K562 (cell line): Measurements from ENCODE around the gene DDAH2. TPM values are rescaled to one million over a fixed set of nuclear protein-coding genes. Genes with fewer than 3 reads are reported as not detected.

Experiments used
- CBX5 ChIP-seq: IDR thresholded peaks from 2 replicates; pipeline ENCODE4 v1.6.1; 2014; ENCODE audit warnings: low read depth, borderline replicate concordance
- DNMT1 ChIP-seq: fragments of 450-650 bp; IDR thresholded peaks from 2 replicates; pipeline ENCODE4 v1.6.1; 2016; ENCODE audit warnings: antibody characterized with exemption, mild to moderate bottlenecking
- ELF2 ChIP-seq: fragments of 250-450 bp; sonication (Bioruptor Pico); IDR thresholded peaks from 2 replicates; pipeline ENCODE4 v1.5.0; 2021; ENCODE audit warnings: mild to moderate bottlenecking
- ETV6 ChIP-seq, 3 experiments: fragments of 150-350 bp in 1 of 3; sonication (generic) in 1 of 3; formaldehyde crosslinking in 1 of 3; IDR thresholded peaks; 2 replicates each; pipeline versions ENCODE4 v1.6.1 to v1.8.0; 2014 to 2022; ENCODE audit warnings: borderline replicate concordance in 2 of 3, low read depth in 2 of 3, antibody characterized with exemption in 1 of 3, low read length in 1 of 3, mild to moderate bottlenecking in 1 of 3, missing genetic modification reagents in 1 of 3
- HMGN3 ChIP-seq: IDR thresholded peaks from 2 replicates; pipeline ENCODE4 v1.6.1; 2011; ENCODE audit warnings: borderline replicate concordance, low read depth, mild to moderate bottlenecking, mixed read lengths, low read length; ENCODE audit not compliant: insufficient read length; ENCODE audit errors: extremely low read depth
- HNRNPLL ChIP-seq: fragments of 200-400 bp; formaldehyde crosslinking; IDR thresholded peaks from 2 replicates; pipeline ENCODE4 v1.6.1; 2017; ENCODE audit warnings: low read length, low read depth, mild to moderate bottlenecking; ENCODE audit not compliant: poor library complexity, severe bottlenecking
- HSF4 ChIP-seq: fragments of 250-450 bp; sonication (Bioruptor Pico); IDR thresholded peaks from 2 replicates; pipeline ENCODE4 v2.1.2; 2022; ENCODE audit warnings: mild to moderate bottlenecking, moderate library complexity, borderline replicate concordance
- MIER1 ChIP-seq: fragments of 450-650 bp; IDR thresholded peaks from 2 replicates; pipeline ENCODE4 v1.6.1; 2016; ENCODE audit warnings: antibody characterized with exemption, mild to moderate bottlenecking, low read depth
- NEUROD1 ChIP-seq: fragments of 150-350 bp; IDR thresholded peaks from 2 replicates; pipeline ENCODE4 v1.6.1; 2014; ENCODE audit warnings: borderline replicate concordance, low read length, low read depth; ENCODE audit not compliant: partially characterized antibody
- NFRKB ChIP-seq: fragments of 450-650 bp; IDR thresholded peaks from 2 replicates; pipeline ENCODE4 v1.6.1; 2016; ENCODE audit warnings: low read depth
- PRMT5 ChIP-seq: sonication (generic); formaldehyde crosslinking; IDR thresholded peaks from 2 replicates; pipeline ENCODE4 v1.5.0; 2020; ENCODE audit warnings: missing genetic modification reagents
- RBBP5 ChIP-seq: fragments of 200-600 bp; sonication (generic); IDR thresholded peaks from 2 replicates; pipeline ENCODE4 v1.6.1; 2012; ENCODE audit warnings: borderline replicate concordance, mild to moderate bottlenecking, low read length, control low read depth, inconsistent platforms; ENCODE audit not compliant: insufficient read depth, poor library complexity, severe bottlenecking
- ZNF174 ChIP-seq: fragments of 250-450 bp; sonication (Bioruptor Pico); IDR thresholded peaks from 2 replicates; pipeline ENCODE4 v1.4.0; 2020; ENCODE audit warnings: mild to moderate bottlenecking
- polyA plus RNA-seq, 8 experiments: library from polyadenylated mRNA; depleted of rRNA in 4 of 8; stranded (reverse) in 5 of 8; unstranded in 3 of 8; fragments of >200 nt; fragmentation: Nextera tagmentation in 2 of 8; fragmentation: Illumina TruSeq in 1 of 8; extraction: Ambion mirVana in 2 of 8; extraction: Trizol in 1 of 8; gene quantifications; 2 replicates each; pipeline versions ENCODE4 v1.2.1 to v1.2.3, GENCODE V29; 2011 to 2014; ENCODE audit warnings: inconsistent platforms in 1 of 8, missing spikeins in 1 of 8
- total RNA-seq, 7 experiments: library from RNA; depleted of rRNA in 6 of 7; stranded (reverse); fragments of >200 nt in 6 of 7; fragmentation: Illumina TruSeq in 2 of 7; extraction: Trizol in 2 of 7; gene quantifications; 2 replicates each; pipeline versions ENCODE4 v1.2.1 to v1.2.3, GENCODE V29; 2011 to 2021; ENCODE audit warnings: low replicate concordance in 1 of 7
- TF ChIP-seq, protein P1 (sequence below), 2 experiments: fragments of 450-650 bp in 1 of 2; IDR thresholded peaks; 2 replicates each; pipeline ENCODE4 v1.6.1; 2011 to 2017; ENCODE audit warnings: low read depth in 2 of 2, antibody characterized with exemption in 1 of 2, borderline replicate concordance in 1 of 2, low read length in 1 of 2, mild to moderate bottlenecking in 1 of 2, mixed read lengths in 1 of 2; ENCODE audit not compliant: control insufficient read depth in 1 of 2
- TF ChIP-seq, protein P2 (sequence below), 2 experiments: IDR thresholded peaks; 2 replicates each; pipeline ENCODE4 v1.6.1; 2011; ENCODE audit warnings: borderline replicate concordance in 1 of 2, control low read depth in 1 of 2, low read depth in 1 of 2, low read length in 1 of 2, mild to moderate bottlenecking in 1 of 2, mixed read lengths in 1 of 2, moderate library complexity in 1 of 2; ENCODE audit not compliant: insufficient read depth in 1 of 2, insufficient read length in 1 of 2, poor library complexity in 1 of 2, severe bottlenecking in 1 of 2; ENCODE audit errors: extremely low read depth in 1 of 2
- TF ChIP-seq, protein P3 (sequence below): sonication (generic); formaldehyde crosslinking; IDR thresholded peaks from 2 replicates; pipeline ENCODE4 v1.8.0; 2022; ENCODE audit warnings: missing genetic modification reagents, mild to moderate bottlenecking, moderate library complexity, borderline replicate concordance

DDAH2 gene
- total and polyA plus RNA-seq, 9 of the 15 experiments (the other 6 are each of a cell fraction or from before 2014, with no cell fraction given) = 1.8 to 45.4 (median 21.4) TPM

DNA sequence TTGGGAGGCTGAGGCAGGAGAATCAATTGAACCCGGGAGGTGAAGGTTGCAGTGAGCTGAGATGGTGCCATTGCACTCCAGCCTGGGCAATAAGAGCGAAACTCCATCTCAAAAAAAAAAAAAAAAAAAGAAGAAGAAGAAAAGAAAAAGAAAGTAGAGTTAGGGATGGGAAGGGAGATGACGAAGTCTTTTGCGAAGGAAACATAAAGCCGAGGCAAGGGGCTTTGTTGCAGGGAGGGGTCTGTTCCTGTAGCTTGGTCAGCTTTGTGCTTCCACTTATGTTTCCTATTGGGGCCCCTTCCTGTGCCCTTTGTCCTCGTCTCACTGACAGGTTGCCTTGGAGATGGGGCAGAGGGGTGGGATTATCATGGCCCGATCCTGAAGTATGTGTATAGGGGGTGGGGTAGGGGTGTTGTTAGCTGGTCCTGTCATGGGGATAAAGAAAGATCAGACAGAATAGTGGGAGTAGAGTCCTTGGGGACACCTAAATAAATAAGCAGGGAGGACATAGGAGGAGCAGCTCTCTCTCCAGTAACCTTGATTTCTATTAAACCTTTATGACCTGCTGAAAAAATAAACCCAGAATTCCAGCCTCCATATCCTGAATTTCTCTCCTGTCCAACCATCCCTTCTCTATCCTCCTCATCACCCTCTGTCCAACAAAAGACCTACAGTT, 8.4 kb upstream of the DDAH2 start (continued):
- TF ChIP-seq, protein P1, sequence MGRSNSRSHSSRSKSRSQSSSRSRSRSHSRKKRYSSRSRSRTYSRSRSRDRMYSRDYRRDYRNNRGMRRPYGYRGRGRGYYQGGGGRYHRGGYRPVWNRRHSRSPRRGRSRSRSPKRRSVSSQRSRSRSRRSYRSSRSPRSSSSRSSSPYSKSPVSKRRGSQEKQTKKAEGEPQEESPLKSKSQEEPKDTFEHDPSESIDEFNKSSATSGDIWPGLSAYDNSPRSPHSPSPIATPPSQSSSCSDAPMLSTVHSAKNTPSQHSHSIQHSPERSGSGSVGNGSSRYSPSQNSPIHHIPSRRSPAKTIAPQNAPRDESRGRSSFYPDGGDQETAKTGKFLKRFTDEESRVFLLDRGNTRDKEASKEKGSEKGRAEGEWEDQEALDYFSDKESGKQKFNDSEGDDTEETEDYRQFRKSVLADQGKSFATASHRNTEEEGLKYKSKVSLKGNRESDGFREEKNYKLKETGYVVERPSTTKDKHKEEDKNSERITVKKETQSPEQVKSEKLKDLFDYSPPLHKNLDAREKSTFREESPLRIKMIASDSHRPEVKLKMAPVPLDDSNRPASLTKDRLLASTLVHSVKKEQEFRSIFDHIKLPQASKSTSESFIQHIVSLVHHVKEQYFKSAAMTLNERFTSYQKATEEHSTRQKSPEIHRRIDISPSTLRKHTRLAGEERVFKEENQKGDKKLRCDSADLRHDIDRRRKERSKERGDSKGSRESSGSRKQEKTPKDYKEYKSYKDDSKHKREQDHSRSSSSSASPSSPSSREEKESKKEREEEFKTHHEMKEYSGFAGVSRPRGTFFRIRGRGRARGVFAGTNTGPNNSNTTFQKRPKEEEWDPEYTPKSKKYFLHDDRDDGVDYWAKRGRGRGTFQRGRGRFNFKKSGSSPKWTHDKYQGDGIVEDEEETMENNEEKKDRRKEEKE (IDR thresholded peaks at IDR 0.05; ENCODE audit: borderline replicate concordance in 1 of 2, control insufficient read depth in 1 of 2, low read depth in 2 of 2, low read length in 1 of 2) = no peak
- peak; percentile 75 for TF ChIP-seq ELF2 (CRISPR knock-in tag)
- TF ChIP-seq HMGN3 = no peak
- TF ChIP-seq HSF4 (CRISPR knock-in tag) = no peak
- TF ChIP-seq PRMT5 (CRISPR knock-in tag) = no peak
- no peak for TF ChIP-seq MIER1
- TF ChIP-seq RBBP5 = peak; percentile 57
- TF ChIP-seq, protein P2, sequence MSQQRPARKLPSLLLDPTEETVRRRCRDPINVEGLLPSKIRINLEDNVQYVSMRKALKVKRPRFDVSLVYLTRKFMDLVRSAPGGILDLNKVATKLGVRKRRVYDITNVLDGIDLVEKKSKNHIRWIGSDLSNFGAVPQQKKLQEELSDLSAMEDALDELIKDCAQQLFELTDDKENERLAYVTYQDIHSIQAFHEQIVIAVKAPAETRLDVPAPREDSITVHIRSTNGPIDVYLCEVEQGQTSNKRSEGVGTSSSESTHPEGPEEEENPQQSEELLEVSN (IDR thresholded peaks at IDR 0.05; ENCODE audit: borderline replicate concordance in 1 of 2, extremely low read depth in 1 of 2, insufficient read depth in 1 of 2, insufficient read length in 1 of 2, low read depth in 1 of 2, low read length in 1 of 2, poor library complexity in 1 of 2, severe bottlenecking in 1 of 2) = no peak
- TF ChIP-seq ETV6 (IDR thresholded peaks at IDR 0.05; ENCODE audit: borderline replicate concordance in 1 of 2, low read depth in 2 of 2, low read length in 1 of 2) = 0 out of 4 replicates have a peak, but pooled peaks of 1 of the 2 experiments have one; percentile 50
- no peak for TF ChIP-seq ETV6 (CRISPR knock-in tag; IDR thresholded peaks at IDR 0.05; ENCODE audit: borderline replicate concordance)
- TF ChIP-seq CBX5 = no peak
- TF ChIP-seq NEUROD1 = peak; percentile 27
- TF ChIP-seq HNRNPLL = no peak
- TF ChIP-seq NFRKB = no peak
- 0 out of 2 replicates have a peak, but pooled peaks have one; percentile 6 for TF ChIP-seq ZNF174
- TF ChIP-seq, protein P3, sequence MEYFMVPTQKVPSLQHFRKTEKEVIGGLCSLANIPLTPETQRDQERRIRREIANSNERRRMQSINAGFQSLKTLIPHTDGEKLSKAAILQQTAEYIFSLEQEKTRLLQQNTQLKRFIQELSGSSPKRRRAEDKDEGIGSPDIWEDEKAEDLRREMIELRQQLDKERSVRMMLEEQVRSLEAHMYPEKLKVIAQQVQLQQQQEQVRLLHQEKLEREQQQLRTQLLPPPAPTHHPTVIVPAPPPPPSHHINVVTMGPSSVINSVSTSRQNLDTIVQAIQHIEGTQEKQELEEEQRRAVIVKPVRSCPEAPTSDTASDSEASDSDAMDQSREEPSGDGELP = no peak
- TF ChIP-seq DNMT1 = peak; percentile 73; the same call in 1 of the 2 replicates
